HCT116 (cell line): Measurements from ENCODE around the gene ALG1. TPM values are rescaled to one million over a fixed set of nuclear protein-coding genes. Genes with fewer than 3 reads are reported as not detected.

ENCODE experiments used
- ATAC-seq: fragments of 200-7000 bp; cut with Tn5 transposase; 2 replicates; pipeline ENCODE4 v1.9.1; 2020; ENCODE audit warnings: mild to moderate bottlenecking, moderate library complexity
- BruUV-seq: library from RNA; stranded (reverse); fragments of 400-500 nt; replicated peaks from 2 replicates; lab custom pipeline; 2021; lab: Mats Ljungman, UMichigan
- CTCF ChIA-PET: fragments of 300-600 bp; sonication (Branson Sonifier 250); formaldehyde crosslinking; loops from one replicate; lab custom pipeline; 2021; ENCODE audit warnings: antibody characterized with exemption; lab: Charles Lee
- POLR2A ChIA-PET: fragments of 300-600, 350-600 bp; sonication (Branson Sonifier 250); formaldehyde crosslinking; loops from one replicate; lab custom pipeline; 2021; ENCODE audit warnings: antibody characterized with exemption; lab: Charles Lee
- RAD21 ChIA-PET, 2 experiments: fragments of 300-600 bp; sonication (Branson Sonifier 250); formaldehyde crosslinking; loops; one replicate each; lab custom pipeline; 2023; ENCODE audit warnings: low total read pairs in 2 of 2; ENCODE audit not compliant: uncharacterized antibody in 2 of 2, unreplicated experiment in 2 of 2, low non-redundant PET in 1 of 2; lab: Charles Lee
- DNase-seq: peaks from one replicate; pipeline ENCODE4 v3.0.0-alpha.2; 2010; ENCODE audit warnings: low read depth, low spot score
- H2AFZ ChIP-seq: fragments of 200-600 bp; shearing (Covaris generic), sonication (generic); 2 replicates; pipeline ENCODE4 v1.6.1; 2017; ENCODE audit warnings: low read depth, mixed run types, mixed read lengths, antibody characterized with exemption, low read length; ENCODE audit not compliant: poor library complexity, severe bottlenecking
- H3K27ac ChIP-seq: 2 replicates; pipeline ENCODE4 v1.5.1; 2012; ENCODE audit warnings: low read depth, low read length
- H3K27me3 ChIP-seq: fragments of 200-600 bp; sonication (generic); 2 replicates; pipeline ENCODE4 v1.6.1; 2016; ENCODE audit warnings: mixed run types, low read length, mixed read lengths; ENCODE audit not compliant: insufficient read depth
- H3K36me3 ChIP-seq, 2 experiments: fragments of 200-500 bp in 1 of 2; fragments of 200-600 bp in 1 of 2; sonication (Bioruptor generic) in 1 of 2; sonication (generic) in 1 of 2; 2 replicates each; pipeline versions ENCODE4 v1.5.1 to v1.6.1; 2014 to 2016; ENCODE audit warnings: low read length in 2 of 2, inconsistent platforms in 1 of 2, mixed read lengths in 1 of 2, mixed run types in 1 of 2; ENCODE audit not compliant: insufficient read depth in 2 of 2, control insufficient read depth in 1 of 2
- H3K4me1 ChIP-seq, 2 experiments: fragments of 200-600 bp in 1 of 2; sonication (generic) in 1 of 2; 2 replicates each; pipeline versions ENCODE4 v1.5.1 to v1.6.1; 2012 to 2017; ENCODE audit warnings: low read length in 2 of 2, inconsistent platforms in 1 of 2, mild to moderate bottlenecking in 1 of 2, mixed read lengths in 1 of 2, mixed run types in 1 of 2, moderate library complexity in 1 of 2; ENCODE audit not compliant: insufficient read depth in 2 of 2, control insufficient read depth in 1 of 2
- H3K4me2 ChIP-seq: fragments of 200-600 bp; sonication (generic); 2 replicates; pipeline ENCODE4 v1.6.1; 2017; ENCODE audit warnings: mixed run types, low read length, mixed read lengths
- H3K4me3 ChIP-seq, 2 experiments: fragments of 200-600 bp in 1 of 2; sonication (generic) in 1 of 2; replicated peaks in 1 of 2; 2 replicates each; pipeline ENCODE4 v1.5.1; 2011 to 2016; ENCODE audit warnings: low read length in 2 of 2, control low read depth in 1 of 2, low read depth in 1 of 2, mild to moderate bottlenecking in 1 of 2, mixed read lengths in 1 of 2, mixed run types in 1 of 2
- H3K79me2 ChIP-seq: fragments of 200-600 bp; sonication (generic); 2 replicates; pipeline ENCODE4 v1.6.1; 2017; ENCODE audit warnings: mild to moderate bottlenecking, mixed run types, low read length, moderate library complexity, mixed read lengths; ENCODE audit not compliant: insufficient read depth
- H3K9ac ChIP-seq: fragments of 200-600 bp; sonication (generic); 2 replicates; pipeline ENCODE4 v1.6.1; 2016; ENCODE audit warnings: low read length, mixed read lengths
- H3K9me2 ChIP-seq: fragments of 200-600 bp; sonication (generic), shearing (Covaris generic); 2 replicates; pipeline ENCODE4 v1.6.1; 2017; ENCODE audit warnings: mixed run types, mild to moderate bottlenecking, moderate library complexity; ENCODE audit not compliant: insufficient read depth
- H3K9me3 ChIP-seq, 2 experiments: fragments of 200-500 bp in 1 of 2; fragments of 200-600 bp in 1 of 2; sonication (Bioruptor generic) in 1 of 2; sonication (generic) in 1 of 2; 2 replicates each; pipeline ENCODE4 v1.6.1; 2014 to 2017; ENCODE audit warnings: low read length in 2 of 2, mixed read lengths in 2 of 2, inconsistent platforms in 1 of 2, low read depth in 1 of 2, mild to moderate bottlenecking in 1 of 2, mixed run types in 1 of 2, moderate library complexity in 1 of 2; ENCODE audit not compliant: control insufficient read depth in 1 of 2, insufficient read depth in 1 of 2
- H4K20me1 ChIP-seq: fragments of 200-600 bp; sonication (generic), shearing (Covaris generic); 2 replicates; pipeline ENCODE4 v1.6.1; 2017; ENCODE audit warnings: mixed run types, mild to moderate bottlenecking, moderate library complexity; ENCODE audit not compliant: insufficient read depth
- ATF3 ChIP-seq: IDR thresholded peaks from 2 replicates; pipeline ENCODE4 v1.6.1; 2012
- MAX ChIP-seq: IDR thresholded peaks from 2 replicates; pipeline ENCODE4 v1.6.1; 2012
- POLR2AphosphoS5 ChIP-seq: IDR thresholded peaks from 2 replicates; pipeline ENCODE4 v1.6.1; 2011; ENCODE audit warnings: mild to moderate bottlenecking, low read depth, low read length, moderate library complexity
- RAD21 ChIP-seq: IDR thresholded peaks from 2 replicates; pipeline ENCODE4 v1.6.1; 2012; ENCODE audit warnings: low read depth, mild to moderate bottlenecking
- REST ChIP-seq: IDR thresholded peaks from 2 replicates; pipeline ENCODE4 v1.6.1; 2012; ENCODE audit warnings: low read depth
- intact Hi-C: fragments of 100-400 bp; cut with micrococcal nuclease; formaldehyde crosslinking; loops from 2 replicates; pipeline ENCODE4 v1.10.0; 2022
- total RNA-seq: library from RNA; stranded (reverse); gene quantifications from one replicate; pipeline ENCODE4 v1.2.1, GENCODE V29; 2021; ENCODE audit not compliant: unreplicated experiment

ALG1 gene
- total RNA-seq, 1 experiment from 2014 or later = 27.1 TPM

GRCh38 chr16:5065813-5066212, 5.8 kb upstream of the ALG1 start, which contains the start of gene C16orf89:
C16orf89 (minus strand) TSS chr16:5065956; CDS start chr16:5065908, 48 bp downstream.
- Histone ChIP-seq H3K9me3 (no peaks in the 10 kb centered on the region), H3K9me2 (no peaks in the 10 kb centered on the region), H3K4me1 (no peaks in the 10 kb centered on the region), H2AFZ (no peak within 1 kb of the TSS), H3K4me3 (no peak within 1 kb of the TSS), H3K9ac (no peak within 1 kb of the TSS), H3K79me2 (no peaks in the 10 kb centered on the region), H3K36me3 (no peaks in the 10 kb centered on the region), H4K20me1 (no peaks in the 10 kb centered on the region), H3K27me3 (peaks cover 15% of the 10 kb centered on the region; the same call in 1 of the 2 replicates), H3K27ac (no peak within 1 kb of the TSS), H3K4me2 (no peak within 1 kb of the TSS)
- CTCF ChIA-PET = no interaction called here
- BruUV-seq = no TSS peak
- TF ChIP-seq RAD21 = no peak
- no peak for TF ChIP-seq MAX
- TF ChIP-seq POLR2AphosphoS5 = no peak
- no peak for TF ChIP-seq ATF3
- TF ChIP-seq REST = no peak
- RAD21 ChIA-PET = no interaction called here
- intact Hi-C loops = no loop called here
- DNase-seq (no peak), ATAC-seq (no peak)
- POLR2A ChIA-PET = no interaction called here
